ENCODE results near the gene DCDC1.

DNA sequence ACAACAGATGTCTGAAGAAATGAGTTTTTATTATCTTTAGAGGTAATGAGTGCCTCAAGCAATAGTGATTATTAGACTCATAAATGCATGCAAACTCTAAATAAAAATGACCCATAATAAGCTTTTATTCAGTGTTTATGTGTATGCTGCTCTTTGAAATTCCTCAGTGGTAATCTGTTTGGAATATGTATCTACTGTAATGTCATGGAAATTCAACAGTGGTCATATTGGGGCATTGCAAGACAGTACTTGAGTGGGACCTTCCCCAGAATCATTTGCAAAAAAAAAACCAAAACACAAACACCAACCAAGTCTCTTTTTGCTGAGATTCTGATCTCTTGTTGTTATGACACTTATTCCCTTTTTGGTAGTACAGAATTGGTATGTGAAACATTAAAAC lies 35.1 kb upstream of the DCDC1 start:
- TF ChIP-seq, protein P1, sequence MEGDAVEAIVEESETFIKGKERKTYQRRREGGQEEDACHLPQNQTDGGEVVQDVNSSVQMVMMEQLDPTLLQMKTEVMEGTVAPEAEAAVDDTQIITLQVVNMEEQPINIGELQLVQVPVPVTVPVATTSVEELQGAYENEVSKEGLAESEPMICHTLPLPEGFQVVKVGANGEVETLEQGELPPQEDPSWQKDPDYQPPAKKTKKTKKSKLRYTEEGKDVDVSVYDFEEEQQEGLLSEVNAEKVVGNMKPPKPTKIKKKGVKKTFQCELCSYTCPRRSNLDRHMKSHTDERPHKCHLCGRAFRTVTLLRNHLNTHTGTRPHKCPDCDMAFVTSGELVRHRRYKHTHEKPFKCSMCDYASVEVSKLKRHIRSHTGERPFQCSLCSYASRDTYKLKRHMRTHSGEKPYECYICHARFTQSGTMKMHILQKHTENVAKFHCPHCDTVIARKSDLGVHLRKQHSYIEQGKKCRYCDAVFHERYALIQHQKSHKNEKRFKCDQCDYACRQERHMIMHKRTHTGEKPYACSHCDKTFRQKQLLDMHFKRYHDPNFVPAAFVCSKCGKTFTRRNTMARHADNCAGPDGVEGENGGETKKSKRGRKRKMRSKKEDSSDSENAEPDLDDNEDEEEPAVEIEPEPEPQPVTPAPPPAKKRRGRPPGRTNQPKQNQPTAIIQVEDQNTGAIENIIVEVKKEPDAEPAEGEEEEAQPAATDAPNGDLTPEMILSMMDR (IDR thresholded peaks at IDR 0.05), result no peak
- TF ChIP-seq POLR2A (IDR thresholded peaks at IDR 0.05) (no peak), POLR2AphosphoS5 (IDR thresholded peaks at IDR 0.05; ENCODE audit: insufficient read depth in 1 of 2, low read depth in 1 of 2) (no peak)
